RWPE1 (cell line): ENCODE results near the gene BCAS1.
A peak's percentile ranks its signal among the peaks of the same experiment; 100 is the strongest.

Experiments used
- CTCF ChIA-PET: fragments of 350-600 bp; sonication (Branson Sonifier 250); formaldehyde crosslinking; extraction: SDS; loops from one replicate; lab custom pipeline; 2021; lab: Yijun Ruan, JAX
- POLR2A ChIA-PET: fragments of 400-600 bp; formaldehyde crosslinking; extraction: SDS; loops from one replicate; lab custom pipeline; 2020; ENCODE audit warnings: antibody characterized with exemption; ENCODE audit not compliant: low non-redundant PET; lab: Yijun Ruan, JAX
- DNase-seq: peaks from one replicate; pipeline ENCODE4 v3.0.0; 2012; ENCODE audit warnings: low spot score
- H3K27ac ChIP-seq: fragments of 450-650 bp; 2 replicates; pipeline ENCODE4 v1.5.1; 2017
- TF ChIP-seq, protein P1 (sequence below): fragments of 450-650 bp; conservative IDR thresholded peaks from 2 replicates; pipeline ENCODE4 v1.5.1; 2017; ENCODE audit warnings: low read depth, mild to moderate bottlenecking

The BCAS1 gene

DNA sequence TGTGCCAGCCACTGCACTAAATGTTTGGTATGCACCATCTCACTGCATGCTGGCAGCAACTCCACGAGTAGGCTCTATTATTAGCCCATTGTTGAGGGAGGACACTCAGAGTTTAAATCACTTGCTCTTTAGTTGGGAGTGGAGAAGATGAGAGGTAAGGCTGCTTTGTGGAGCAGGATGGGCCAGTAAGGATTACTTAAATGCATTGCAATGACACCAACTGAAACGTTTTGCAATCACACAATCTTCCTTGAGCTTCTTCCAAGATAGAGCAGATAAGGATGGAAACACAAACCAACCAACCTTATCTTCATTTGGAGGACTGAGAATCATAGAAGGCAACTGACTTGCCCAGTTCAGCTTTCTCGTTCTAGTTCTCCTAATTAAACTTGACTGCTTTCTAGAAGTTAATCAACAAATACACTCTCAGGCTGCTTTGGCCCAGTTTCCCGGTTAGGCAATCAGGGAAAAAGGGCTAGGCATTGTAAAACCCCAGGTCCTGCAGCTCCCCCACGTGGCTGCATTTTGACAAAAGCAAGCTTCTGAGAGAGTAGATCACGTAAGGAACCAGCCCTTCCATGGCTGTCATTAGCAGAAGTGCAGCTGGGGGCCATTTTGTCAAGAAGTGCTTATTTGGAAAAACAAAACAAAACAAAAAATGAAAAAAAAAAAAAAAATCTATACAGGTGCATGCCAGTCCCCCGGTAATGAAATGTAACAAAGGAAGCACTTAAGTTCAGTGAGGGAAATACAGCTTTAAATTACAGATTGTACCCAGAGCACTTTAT, 130.6 kb downstream of the BCAS1 start:
- no peak overlapping the region for H3K27ac ChIP-seq
- DNase-seq, result peak; percentile 92
- TF ChIP-seq, protein P1, sequence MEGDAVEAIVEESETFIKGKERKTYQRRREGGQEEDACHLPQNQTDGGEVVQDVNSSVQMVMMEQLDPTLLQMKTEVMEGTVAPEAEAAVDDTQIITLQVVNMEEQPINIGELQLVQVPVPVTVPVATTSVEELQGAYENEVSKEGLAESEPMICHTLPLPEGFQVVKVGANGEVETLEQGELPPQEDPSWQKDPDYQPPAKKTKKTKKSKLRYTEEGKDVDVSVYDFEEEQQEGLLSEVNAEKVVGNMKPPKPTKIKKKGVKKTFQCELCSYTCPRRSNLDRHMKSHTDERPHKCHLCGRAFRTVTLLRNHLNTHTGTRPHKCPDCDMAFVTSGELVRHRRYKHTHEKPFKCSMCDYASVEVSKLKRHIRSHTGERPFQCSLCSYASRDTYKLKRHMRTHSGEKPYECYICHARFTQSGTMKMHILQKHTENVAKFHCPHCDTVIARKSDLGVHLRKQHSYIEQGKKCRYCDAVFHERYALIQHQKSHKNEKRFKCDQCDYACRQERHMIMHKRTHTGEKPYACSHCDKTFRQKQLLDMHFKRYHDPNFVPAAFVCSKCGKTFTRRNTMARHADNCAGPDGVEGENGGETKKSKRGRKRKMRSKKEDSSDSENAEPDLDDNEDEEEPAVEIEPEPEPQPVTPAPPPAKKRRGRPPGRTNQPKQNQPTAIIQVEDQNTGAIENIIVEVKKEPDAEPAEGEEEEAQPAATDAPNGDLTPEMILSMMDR, result peak; percentile 96
- ChIA-PET POLR2A (no interaction called here), CTCF (interaction anchor here (0.5 to 2.0 kb wide), 61 partner anchors 8 to 1167 kb away, joined by 3 to 24 read pairs (median 4); no protein-coding TSS in a partner anchor)

DNA sequence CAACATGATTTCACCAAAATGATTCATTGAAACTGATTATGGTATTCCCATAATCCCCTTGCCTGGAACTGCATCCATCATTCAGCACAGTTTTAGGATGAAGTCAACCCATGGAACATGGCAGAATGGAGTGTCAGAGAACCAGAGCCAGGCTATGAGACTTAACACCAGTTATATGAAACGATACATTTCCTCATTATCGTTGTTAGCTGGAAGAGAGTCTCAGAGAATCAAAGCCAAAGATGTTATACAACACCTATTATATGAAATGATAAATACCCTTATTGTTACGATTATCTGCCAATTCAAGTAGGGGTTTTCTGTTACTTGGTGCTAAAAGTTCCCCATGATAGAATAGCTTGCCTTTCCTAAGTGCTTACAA, 131.2 kb downstream of the BCAS1 start:
- CTCF ChIA-PET, result interaction anchor here (0.5 to 2.0 kb wide), 39 partner anchors 8 to 1166 kb away, joined by 3 to 24 read pairs (median 5); no protein-coding TSS in a partner anchor
- TF ChIP-seq, protein P1, result no peak
- no peak overlapping the region for H3K27ac ChIP-seq
- POLR2A ChIA-PET, result no interaction called here
- no peak for DNase-seq

DNA sequence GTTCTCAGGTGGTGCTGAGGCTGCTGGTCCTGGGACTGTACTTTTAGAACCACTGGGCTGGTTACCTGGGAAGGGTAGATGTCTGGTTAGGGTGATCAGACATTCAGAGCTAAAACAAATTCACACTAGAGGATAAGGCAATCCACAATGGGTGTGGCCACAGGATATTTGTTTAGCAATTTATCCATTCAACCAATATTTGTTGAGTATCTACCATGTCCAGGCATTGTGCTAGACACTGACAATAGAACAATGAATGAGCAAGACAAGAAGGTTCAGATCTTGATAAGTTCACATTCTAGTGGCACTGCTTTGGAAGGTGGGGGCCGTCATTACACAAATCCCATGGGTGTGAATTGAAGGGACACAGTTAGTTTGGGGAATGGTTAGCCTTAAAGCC, 131.7 kb downstream of the BCAS1 start:
- ChIA-PET CTCF (interaction anchor here (0.5 to 2.0 kb wide), 9 partner anchors 11 to 391 kb away, joined by 3 to 24 read pairs (median 7); no protein-coding TSS in a partner anchor), POLR2A (no interaction called here)
- no peak for DNase-seq
- TF ChIP-seq, protein P1, result no peak
- H3K27ac ChIP-seq, result no peak overlapping the region

DNA sequence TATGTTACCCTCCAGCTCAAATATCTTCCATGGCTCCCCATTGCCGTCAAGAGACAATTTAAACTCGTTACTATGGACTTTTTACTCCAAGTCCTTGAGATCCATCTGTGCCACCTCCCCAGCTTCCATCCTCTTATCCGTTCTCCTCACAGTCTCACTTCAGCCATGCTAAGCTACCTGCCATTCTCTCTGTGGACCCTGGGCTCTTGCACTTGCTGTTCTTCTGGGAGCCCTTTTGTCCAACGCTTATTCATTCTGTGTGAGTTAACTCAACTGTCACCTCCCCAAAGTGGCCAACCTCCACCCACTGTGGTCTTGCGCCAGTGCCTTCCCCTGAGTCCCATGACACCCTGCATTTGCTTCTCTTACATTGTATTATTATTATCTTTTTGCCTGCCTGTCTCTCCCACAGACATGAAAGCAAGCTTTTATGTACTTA, 132.4 kb downstream of the BCAS1 start:
- TF ChIP-seq, protein P1, result no peak
- POLR2A ChIA-PET, result interaction anchor here (0.5 kb wide), 1 partner anchor 387 kb away, joined by 4 read pairs; no protein-coding TSS in a partner anchor
- CTCF ChIA-PET, result interaction anchor here (0.6 to 0.9 kb wide), 2 partner anchors 360 to 1043 kb away, joined by 3 to 7 read pairs; no protein-coding TSS in a partner anchor
- no peak overlapping the region for H3K27ac ChIP-seq
- DNase-seq, result no peak

DNA sequence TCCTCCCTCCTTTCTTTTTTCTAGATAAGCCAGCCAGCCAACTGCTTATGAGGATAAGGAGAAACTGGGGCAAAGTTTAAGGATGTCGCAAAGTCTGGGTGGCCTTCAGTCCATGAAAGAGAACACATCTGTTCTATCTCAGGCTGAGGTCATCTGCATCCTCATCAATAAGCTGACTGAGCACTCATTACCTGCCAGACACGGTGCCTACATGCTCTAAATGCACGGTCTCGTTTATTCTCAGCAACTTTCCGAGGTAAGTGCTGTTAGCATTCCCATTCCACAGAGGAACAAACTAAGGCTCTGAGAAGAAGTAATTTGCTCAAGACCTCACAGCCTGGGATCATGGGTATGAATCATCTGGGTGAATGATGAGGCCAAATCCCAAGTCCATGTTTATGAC, 133.1 kb downstream of the BCAS1 start:
- POLR2A ChIA-PET, result interaction anchor here (0.5 kb wide), 1 partner anchor 386 kb away, joined by 4 read pairs; no protein-coding TSS in a partner anchor
- TF ChIP-seq, protein P1, result no peak
- H3K27ac ChIP-seq, result no peak overlapping the region

DNA sequence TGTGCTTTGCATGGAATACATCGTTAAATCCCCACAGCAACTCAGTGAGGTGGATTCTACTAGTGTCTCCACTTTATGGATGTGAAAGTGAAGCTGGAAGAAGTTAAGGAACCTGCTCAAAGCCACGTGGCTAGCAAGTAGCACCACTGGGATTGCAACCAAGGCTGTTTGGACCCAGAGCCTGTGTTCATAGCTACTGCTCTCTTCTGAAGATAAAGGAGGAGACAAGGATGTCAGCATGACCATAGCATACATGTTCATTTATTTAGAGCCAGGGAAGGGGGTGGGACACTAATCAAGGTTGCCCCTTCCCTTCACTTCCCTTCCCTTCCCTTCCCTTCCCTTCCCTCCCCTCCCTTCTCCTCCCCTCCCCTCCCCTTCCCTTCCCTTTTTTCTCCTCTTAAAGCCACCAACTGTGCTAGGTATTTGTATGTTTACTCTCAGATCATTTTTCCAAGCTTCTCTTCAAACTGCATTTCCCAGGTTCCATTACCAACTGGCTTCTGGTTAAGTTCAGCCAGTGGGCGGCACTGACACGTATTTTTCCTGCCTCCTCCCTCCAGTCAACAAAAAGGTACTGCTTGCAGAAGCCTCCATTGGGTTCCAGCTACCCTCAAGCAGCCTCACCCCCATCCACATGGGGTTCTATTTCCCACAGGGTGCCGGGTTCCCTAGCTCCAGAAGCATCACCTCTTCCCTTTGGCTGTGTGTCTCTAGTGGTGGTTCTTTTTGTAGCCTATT, 134.9 kb downstream of the BCAS1 start:
- H3K27ac ChIP-seq, result no peak overlapping the region
- ChIA-PET CTCF (interaction anchor here (0.6 to 0.7 kb wide), 3 partner anchors 126 to 241 kb away, joined by 3 to 5 read pairs (median 4); no protein-coding TSS in a partner anchor), POLR2A (no interaction called here)
- DNase-seq, result no peak
- TF ChIP-seq, protein P1, result no peak

More for the DNA sequence above, 133.1 kb downstream of the BCAS1 start:
- DNase-seq, result no peak
- CTCF ChIA-PET, result interaction anchor here (0.6 kb wide), 1 partner anchor 1044 kb away, joined by 3 read pairs; no protein-coding TSS in a partner anchor
